Memory B cell (primary cell): ENCODE measurements around the gene SLC15A3.
A peak's percentile ranks its signal among the peaks of the same experiment; 100 is the strongest.

ENCODE experiments used
- ATAC-seq: fragments of 150-1000 bp; cut with Tn5 transposase; 2 replicates; pipeline ENCODE4 v1.10.0; 2021; ENCODE audit warnings: low read depth, mild to moderate bottlenecking, moderate library complexity
- DNase-seq, 2 donors: peaks; one replicate each; pipeline ENCODE4 v3.0.0; 2022; ENCODE audit warnings: low spot score in 2 of 2
- H3K27ac Mint-ChIP-seq: one replicate; pipeline ENCODE4 v1.8.0; 2022; ENCODE audit warnings: mild to moderate bottlenecking, moderate library complexity, mixed read lengths
- H3K27me3 Mint-ChIP-seq: one replicate; pipeline ENCODE4 v1.8.0; 2022; ENCODE audit warnings: mixed read lengths
- H3K36me3 Mint-ChIP-seq: one replicate; pipeline ENCODE4 v1.8.0; 2022; ENCODE audit warnings: mild to moderate bottlenecking, mixed read lengths
- H3K4me1 Mint-ChIP-seq: one replicate; pipeline ENCODE4 v1.8.0; 2022; ENCODE audit warnings: mixed read lengths
- H3K4me3 Mint-ChIP-seq: one replicate; pipeline ENCODE4 v1.8.0; 2022; ENCODE audit warnings: mild to moderate bottlenecking, moderate library complexity, mixed read lengths
- H3K9me3 Mint-ChIP-seq: one replicate; pipeline ENCODE4 v1.8.0; 2022; ENCODE audit warnings: mixed read lengths

SLC15A3 gene

DNA sequence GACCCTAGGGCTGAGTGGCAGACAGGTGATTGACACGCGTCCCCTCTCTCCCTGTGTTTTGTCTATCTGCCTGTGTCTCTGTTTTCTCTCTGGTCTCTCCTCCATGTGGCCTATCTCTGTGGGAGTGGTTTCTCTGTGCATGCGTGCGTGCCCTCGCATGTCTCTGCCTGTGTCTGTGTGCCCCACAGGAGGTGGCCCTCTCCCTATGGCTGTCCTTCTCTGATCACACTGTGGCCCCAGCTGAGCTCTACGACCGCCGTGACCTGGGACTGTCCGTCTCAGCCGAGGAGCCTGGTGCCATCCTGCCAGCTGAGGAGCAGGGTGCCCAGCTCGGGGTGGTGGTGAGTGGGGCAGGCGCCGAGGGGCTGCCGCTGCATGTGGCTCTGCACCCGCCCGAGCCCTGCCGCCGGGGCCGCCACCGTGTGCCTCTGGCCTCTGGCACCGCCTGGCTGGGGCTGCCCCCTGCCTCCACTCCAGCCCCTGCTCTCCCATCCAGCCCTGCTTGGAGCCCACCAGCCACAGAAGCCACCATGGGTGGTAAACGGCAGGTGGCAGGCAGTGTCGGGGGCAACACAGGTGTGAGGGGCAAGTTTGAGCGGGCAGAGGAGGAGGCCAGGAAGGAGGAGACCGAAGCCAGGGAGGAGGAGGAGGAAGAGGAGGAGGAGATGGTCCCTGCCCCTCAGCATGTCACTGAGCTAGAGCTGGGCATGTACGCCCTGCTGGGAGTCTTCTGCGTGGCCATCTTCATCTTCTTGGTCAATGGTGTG, 16.1 kb downstream of the SLC15A3 start:
- peaks cover 38% of the 10 kb centered on the region for H3K4me1 Mint-ChIP-seq
- no peak for ATAC-seq
- peak overlapping the region; percentile 88 for H3K27ac Mint-ChIP-seq

DNA sequence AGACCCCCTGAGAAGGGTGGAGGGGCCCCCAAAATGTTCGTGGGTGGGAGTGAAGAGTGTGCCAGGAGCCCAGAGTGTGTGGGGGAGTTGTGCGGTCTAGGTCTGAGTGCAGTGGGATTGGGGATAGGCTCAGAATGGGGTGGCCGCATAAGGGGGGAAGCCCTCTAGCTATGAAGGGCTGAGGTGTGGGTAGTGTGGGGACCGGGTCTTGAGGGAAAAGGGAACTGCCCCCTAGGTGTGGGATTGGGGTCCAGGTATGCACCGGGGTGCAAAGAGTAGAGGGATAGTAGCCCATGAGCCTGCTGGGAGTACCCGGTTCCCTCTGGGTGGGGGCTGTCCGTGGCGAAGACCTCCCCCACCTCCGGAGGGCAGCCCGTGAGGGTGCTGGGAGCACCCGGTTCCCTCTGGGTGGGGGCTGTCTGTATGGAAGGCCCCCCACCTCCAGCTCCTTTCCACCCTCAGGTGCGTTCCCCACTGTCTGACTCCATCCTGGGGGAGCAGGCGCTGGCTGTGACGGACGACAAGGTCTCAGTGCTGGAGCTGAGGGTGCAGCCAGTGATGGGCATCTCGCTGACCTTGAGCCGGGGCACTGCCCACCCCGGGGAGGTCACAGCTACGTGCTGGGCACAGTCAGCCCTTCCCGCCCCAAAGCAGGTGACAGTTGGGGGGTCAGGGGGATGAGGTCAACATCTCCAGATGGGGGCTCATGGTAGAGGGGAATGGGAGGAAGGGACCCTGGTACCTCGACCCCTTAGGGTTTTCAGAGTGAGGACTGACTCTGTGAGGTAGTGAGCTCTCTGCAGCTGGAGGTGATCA, 17.0 kb downstream of the SLC15A3 start:
- DNase-seq: no peak
- H3K27me3 Mint-ChIP-seq: no peaks in the 10 kb centered on the region
- H3K9me3 Mint-ChIP-seq: no peaks in the 10 kb centered on the region
- H3K27ac Mint-ChIP-seq: peak overlapping the region; percentile 88
- H3K4me3 Mint-ChIP-seq: no peak overlapping the region
- H3K36me3 Mint-ChIP-seq: peaks cover 19% of the 10 kb centered on the region
- ATAC-seq: no peak
- H3K4me1 Mint-ChIP-seq: peaks cover 40% of the 10 kb centered on the region

More for the DNA sequence above, 16.1 kb downstream of the SLC15A3 start:
- no peak for DNase-seq
- H3K4me3 Mint-ChIP-seq: no peak overlapping the region
- peaks cover 19% of the 10 kb centered on the region for H3K36me3 Mint-ChIP-seq
- H3K27me3 Mint-ChIP-seq: no peaks in the 10 kb centered on the region
- H3K9me3 Mint-ChIP-seq: no peaks in the 10 kb centered on the region

DNA sequence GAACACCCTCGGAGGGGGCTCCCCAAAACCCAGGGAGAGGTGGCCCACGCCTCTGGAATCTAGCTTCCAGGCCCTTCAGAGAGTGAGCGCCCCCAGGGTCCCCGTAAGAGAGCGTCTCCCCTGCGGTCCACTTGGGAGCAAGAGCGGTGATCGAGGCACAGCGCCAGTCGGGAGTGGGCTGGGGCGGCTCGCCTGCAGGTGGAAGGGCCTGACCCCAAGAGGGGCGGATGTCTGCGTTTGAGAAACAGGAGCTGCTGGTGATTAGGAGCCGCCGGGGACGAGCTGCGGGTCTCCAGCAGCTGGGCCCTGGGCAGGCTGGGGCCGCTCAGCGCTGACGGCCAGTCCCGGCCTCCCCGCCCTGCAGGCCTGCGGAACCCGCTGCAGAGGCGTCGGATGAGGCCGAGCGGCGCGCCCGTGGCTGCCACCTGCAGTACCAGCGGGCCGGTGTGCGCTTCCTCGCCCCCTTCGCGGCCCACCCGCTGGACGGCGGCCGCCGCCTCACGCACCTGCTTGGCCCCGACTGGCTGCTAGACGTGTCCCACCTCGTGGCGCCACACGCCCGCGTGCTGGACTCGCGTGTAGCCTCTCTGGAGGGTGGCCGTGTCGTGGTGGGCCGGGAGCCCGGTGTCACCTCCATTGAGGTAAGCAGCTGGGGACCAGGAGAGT, 17.7 kb downstream of the SLC15A3 start:
- DNase-seq (no peak), ATAC-seq (no peak)
- Mint-ChIP-seq H3K9me3 (no peaks in the 10 kb centered on the region), H3K27ac (peak overlapping the region; percentile 49), H3K4me3 (no peak overlapping the region), H3K27me3 (no peaks in the 10 kb centered on the region), H3K4me1 (peaks cover 45% of the 10 kb centered on the region), H3K36me3 (peaks cover 13% of the 10 kb centered on the region)

DNA sequence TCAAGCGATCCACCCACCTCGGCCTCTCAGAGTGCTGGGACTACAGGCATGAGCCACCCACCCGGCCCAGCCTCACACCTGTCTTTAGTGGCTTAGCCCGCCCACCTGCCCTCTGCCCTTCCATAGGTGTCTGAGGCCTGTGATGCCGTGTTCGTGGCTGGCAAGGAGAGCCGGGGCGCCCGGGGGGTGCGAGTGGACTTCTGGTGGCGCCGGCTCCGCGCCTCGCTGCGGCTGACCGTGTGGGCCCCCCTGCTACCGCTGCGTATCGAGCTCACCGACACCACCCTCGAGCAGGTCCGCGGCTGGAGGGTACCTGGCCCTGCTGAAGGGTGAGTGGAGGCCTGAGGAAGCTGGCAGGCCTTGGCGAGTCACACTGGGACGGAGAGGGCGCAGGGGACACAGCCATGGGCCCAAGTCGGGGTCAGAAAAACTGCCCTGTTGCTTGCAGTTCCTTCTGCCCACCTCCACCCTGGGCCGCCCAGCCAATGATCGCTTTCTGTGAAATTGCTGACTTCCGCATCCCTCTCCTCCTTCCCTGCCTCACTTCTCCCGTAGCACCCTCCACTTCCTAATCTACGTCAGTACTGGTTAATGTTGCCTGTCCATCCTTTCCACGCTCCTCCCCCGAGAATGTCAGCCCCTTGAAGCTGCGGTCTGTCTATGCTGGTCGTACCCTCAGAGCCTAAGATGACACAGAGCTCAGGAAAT, 18.4 kb downstream of the SLC15A3 start:
- Mint-ChIP-seq H3K4me3 (no peak overlapping the region), H3K9me3 (no peaks in the 10 kb centered on the region), H3K4me1 (peaks cover 40% of the 10 kb centered on the region), H3K27me3 (no peaks in the 10 kb centered on the region), H3K27ac (peak overlapping the region; percentile 49), H3K36me3 (peaks cover 9% of the 10 kb centered on the region)
- no peak for ATAC-seq
- DNase-seq: no peak

DNA sequence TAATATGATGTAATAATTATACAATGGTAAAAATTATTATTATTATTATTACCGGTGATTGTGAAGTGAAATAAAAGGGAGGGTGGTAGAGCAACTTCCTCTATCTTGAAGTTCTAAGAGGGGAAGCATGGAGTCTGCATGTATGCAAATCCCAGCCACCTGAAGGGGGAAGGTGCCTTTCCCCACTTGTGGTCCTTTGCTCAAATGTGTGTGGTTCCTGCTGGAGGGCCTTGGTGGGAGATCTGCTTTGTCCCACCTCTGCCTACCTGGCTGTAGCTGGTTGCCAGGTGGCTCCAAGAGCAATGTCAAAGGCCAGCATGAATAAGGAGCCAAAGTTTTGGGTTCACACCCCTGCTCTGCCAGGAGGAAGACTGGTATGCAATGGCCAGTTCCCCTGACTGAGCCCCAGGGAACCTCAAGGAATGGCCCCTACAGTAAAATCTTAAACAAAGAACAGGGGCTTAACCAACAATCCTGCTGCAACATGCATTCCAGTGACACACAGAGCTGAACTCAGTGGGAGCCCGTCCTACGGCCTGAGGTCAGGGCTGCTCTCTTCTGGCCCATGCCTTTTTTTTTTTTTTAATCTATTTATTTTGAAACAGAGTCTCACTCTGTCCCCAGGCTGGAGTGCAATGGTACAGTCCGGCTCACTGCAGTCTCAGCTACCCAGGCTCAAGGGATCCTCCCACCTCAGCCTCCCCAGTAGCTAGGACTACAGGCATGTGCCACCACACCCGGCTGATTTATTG, 19.2 kb downstream of the SLC15A3 start:
- Mint-ChIP-seq H3K4me3 (no peak overlapping the region), H3K4me1 (peaks cover 39% of the 10 kb centered on the region), H3K27me3 (no peaks in the 10 kb centered on the region), H3K9me3 (no peaks in the 10 kb centered on the region), H3K27ac (peak overlapping the region; percentile 92), H3K36me3 (peaks cover 4% of the 10 kb centered on the region)
- DNase-seq: peak in 1 of 2 donors; percentile 48
- peak; percentile 69 for ATAC-seq

DNA sequence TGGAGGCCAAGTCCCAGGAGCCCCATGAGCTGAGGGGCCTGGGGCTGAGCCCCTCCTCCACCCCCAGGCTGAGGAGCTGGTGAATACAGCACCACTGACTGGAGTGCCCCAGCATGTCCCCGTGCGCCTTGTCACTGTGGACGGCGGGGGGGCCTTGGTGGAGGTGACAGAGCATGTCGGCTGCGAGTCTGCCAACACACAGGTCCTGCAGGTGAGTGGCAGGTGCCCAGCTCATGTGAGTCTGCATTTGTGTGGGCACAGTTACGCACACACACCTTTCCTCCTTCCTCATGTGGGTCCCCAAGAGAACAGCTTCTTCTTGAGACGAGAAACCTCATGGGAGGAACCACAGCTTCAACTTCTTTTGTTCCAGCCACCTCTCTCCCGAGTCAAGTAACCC, 20.1 kb downstream of the SLC15A3 start:
- Mint-ChIP-seq H3K27ac (peak overlapping the region; percentile 92), H3K36me3 (peaks cover 1% of the 10 kb centered on the region), H3K27me3 (no peaks in the 10 kb centered on the region), H3K9me3 (no peaks in the 10 kb centered on the region), H3K4me3 (peak overlapping the region; percentile 66), H3K4me1 (peaks cover 39% of the 10 kb centered on the region)
- DNase-seq (peak; percentile 81 to 82), ATAC-seq (peak; percentile 87)

DNA sequence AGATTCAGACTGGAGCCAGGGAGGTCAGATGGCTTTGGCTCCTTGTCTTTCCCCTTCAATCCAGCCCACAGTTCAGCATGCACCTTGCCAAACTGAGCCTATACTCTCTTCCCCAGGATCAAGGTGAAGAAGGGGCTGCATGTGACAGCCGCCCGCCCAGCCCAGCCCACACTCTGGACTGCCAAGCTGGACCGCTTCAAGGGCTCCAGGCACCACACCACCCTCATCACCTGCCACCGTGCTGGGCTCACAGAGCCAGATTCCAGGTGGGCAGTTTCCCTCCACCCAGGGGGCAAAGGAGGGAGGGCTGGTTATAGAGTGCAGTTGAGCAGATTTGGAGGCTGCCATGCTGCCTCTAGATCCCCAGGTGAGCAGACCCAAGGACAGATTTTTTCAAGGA, 21.6 kb downstream of the SLC15A3 start:
- H3K4me3 Mint-ChIP-seq: no peak overlapping the region
- no peaks in the 10 kb centered on the region for H3K27me3 Mint-ChIP-seq
- no peaks in the 10 kb centered on the region for H3K9me3 Mint-ChIP-seq
- H3K4me1 Mint-ChIP-seq: peaks cover 44% of the 10 kb centered on the region
- no peak for DNase-seq
- H3K27ac Mint-ChIP-seq: peak overlapping the region; percentile 92
- ATAC-seq: no peak
- H3K36me3 Mint-ChIP-seq: no peaks in the 10 kb centered on the region

DNA sequence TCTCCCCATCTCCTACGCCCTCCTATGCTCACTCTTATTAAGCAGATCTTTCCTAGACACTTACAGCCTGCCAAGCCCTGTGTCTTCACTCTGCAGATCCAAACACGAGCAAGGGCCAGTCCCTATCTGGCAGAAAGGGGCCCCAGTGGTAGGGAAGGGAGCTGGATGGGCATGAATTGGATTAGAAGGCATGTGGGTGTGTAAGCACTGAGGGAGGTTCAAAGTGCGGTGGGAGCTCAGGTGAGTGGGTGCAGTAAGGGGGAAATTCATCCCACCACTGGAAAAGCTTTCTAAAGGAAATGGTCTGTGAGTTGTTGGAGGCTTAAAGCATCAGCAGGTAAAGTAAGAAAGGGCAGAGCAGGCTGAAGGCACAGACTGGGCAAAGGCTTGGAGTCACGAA, 22.2 kb downstream of the SLC15A3 start:
- ATAC-seq (no peak), DNase-seq (no peak)
- H3K4me3 Mint-ChIP-seq: no peak overlapping the region
- peak overlapping the region; percentile 19 for H3K27ac Mint-ChIP-seq
- no peaks in the 10 kb centered on the region for H3K9me3 Mint-ChIP-seq
- peaks cover 48% of the 10 kb centered on the region for H3K4me1 Mint-ChIP-seq
- no peaks in the 10 kb centered on the region for H3K36me3 Mint-ChIP-seq
- H3K27me3 Mint-ChIP-seq: no peaks in the 10 kb centered on the region

DNA sequence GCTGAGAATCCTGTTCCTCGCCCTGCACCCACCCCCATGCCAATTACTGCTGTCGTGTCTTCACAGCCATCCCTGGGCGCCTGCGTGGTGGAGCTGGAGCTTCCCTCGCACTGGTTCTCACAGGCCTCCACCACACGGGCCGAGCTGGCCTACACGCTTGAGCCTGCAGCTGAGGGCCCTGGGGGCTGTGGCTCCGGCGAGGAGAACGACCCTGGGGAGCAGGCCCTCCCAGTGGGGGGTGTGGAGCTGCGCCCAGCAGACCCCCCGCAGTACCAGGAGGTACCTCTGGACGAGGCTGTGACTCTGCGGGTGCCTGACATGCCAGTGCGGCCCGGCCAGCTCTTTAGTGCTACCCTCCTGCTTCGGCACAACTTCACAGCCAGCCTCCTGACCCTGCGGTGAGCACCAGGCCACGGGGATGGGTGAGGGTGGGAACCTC, 23.4 kb downstream of the SLC15A3 start:
- Mint-ChIP-seq H3K27me3 (no peaks in the 10 kb centered on the region), H3K4me1 (peaks cover 45% of the 10 kb centered on the region), H3K36me3 (no peaks in the 10 kb centered on the region), H3K27ac (no peak overlapping the region), H3K4me3 (no peak overlapping the region), H3K9me3 (no peaks in the 10 kb centered on the region)
- DNase-seq (no peak), ATAC-seq (no peak)

DNA sequence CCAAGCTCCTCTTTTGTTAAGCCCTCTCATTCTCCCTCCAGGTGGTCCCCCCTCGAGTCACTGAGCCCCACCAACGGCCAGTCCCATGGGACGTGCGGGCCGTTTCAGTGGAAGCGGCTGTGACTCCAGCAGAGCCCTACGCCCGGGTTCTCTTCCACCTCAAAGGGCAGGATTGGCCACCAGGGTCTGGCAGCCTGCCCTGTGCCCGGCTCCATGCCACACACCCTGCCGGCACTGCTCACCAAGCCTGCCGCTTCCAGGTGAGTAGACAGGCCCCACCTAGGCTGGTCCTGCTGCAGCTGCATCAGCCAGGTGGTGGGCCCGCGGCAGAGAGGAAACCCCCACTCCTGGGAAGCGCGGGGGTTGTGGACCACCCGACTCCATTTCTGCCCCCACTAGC, 24.4 kb downstream of the SLC15A3 start:
- H3K27ac Mint-ChIP-seq: no peak overlapping the region
- DNase-seq: no peak
- no peaks in the 10 kb centered on the region for H3K27me3 Mint-ChIP-seq
- peaks cover 3% of the 10 kb centered on the region for H3K36me3 Mint-ChIP-seq
- no peak for ATAC-seq
- no peaks in the 10 kb centered on the region for H3K9me3 Mint-ChIP-seq
- no peak overlapping the region for H3K4me3 Mint-ChIP-seq
- peaks cover 43% of the 10 kb centered on the region for H3K4me1 Mint-ChIP-seq

DNA sequence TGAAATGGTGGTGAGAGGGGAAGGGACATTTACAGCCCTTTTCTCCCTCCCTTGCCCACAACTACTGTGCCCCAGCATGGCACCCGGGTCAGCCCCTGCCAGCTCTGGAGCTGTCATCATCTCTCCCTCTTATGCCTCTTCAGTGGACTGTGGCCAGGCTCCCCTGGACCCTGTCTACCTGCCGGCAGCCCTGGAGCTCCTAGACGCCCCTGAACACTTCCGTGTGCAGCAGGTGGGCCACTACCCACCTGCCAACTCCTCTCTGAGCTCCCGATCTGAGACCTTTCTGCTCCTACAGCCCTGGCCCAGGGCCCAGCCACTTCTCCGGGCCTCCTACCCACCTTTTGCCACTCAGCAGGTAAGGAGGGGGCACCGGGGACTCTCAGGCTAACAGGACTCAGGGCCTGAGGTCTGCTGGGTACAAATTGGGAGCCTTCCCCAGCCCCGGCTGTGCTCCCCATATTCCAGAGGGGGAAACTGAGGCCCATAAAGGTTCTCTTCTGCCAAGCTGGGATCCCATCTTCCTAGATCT, 24.8 kb downstream of the SLC15A3 start:
- Mint-ChIP-seq H3K9me3 (no peaks in the 10 kb centered on the region), H3K4me3 (no peak overlapping the region), H3K36me3 (peaks cover 8% of the 10 kb centered on the region)

DNA sequence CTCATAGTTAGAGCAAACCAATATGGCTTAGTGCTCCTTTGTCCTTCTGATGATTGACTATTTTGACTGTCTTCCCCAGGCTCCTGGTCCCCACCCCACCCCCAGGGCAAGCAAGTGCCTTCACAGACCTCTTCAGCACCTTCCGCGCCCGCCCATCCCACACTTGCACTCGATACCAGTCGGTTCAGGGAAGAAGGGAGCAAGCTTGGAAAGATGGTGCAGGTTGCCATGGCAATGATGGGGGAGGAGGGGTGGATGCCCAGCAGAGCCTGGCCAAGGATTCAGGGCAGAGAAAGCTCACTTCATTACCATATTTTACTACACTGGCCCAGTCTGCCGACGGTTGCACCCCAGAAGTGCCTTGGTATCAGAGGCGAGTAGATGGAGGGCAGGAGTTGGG, 25.5 kb downstream of the SLC15A3 start:
- H3K4me3 Mint-ChIP-seq: no peak overlapping the region
- no peaks in the 10 kb centered on the region for H3K27me3 Mint-ChIP-seq
- H3K4me1 Mint-ChIP-seq: peaks cover 39% of the 10 kb centered on the region
- H3K36me3 Mint-ChIP-seq: peaks cover 13% of the 10 kb centered on the region
- no peak overlapping the region for H3K27ac Mint-ChIP-seq
- no peaks in the 10 kb centered on the region for H3K9me3 Mint-ChIP-seq
- DNase-seq (no peak), ATAC-seq (no peak)

More for the DNA sequence above, 24.8 kb downstream of the SLC15A3 start:
- H3K27me3 Mint-ChIP-seq: no peaks in the 10 kb centered on the region
- peaks cover 44% of the 10 kb centered on the region for H3K4me1 Mint-ChIP-seq
- H3K27ac Mint-ChIP-seq: no peak overlapping the region
- ATAC-seq (no peak), DNase-seq (no peak)

DNA sequence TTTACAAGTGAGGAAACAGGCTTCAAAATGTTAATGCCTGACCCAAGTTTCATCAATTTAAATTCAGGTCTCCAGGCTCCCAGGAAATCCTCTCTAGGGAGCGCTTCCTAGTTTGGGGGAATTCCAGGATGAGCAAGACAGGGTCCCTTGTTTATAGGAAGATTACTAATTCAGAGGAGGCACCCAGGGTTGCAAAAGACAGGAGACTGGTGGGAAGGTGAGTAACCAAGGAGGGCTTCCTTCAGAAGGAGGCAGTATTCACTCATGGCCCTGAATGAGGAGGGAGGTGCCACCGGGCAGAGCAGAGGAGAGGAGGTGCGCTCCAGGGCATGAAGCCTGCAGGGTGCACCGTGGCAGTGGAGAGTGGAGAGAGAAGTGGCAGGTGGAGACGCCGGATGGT, 26.1 kb downstream of the SLC15A3 start:
- Mint-ChIP-seq H3K27me3 (no peaks in the 10 kb centered on the region), H3K4me3 (no peak overlapping the region), H3K27ac (no peak overlapping the region), H3K36me3 (peaks cover 16% of the 10 kb centered on the region), H3K4me1 (peaks cover 34% of the 10 kb centered on the region), H3K9me3 (no peaks in the 10 kb centered on the region)
- no peak for ATAC-seq
- DNase-seq: no peak
